IPS DF 6.9 (cell line): ENCODE measurements around the gene MTERF2.

Experiments used
- DNase-seq: peaks from one replicate; pipeline ENCODE4 v3.0.0-alpha.2; 2013; ENCODE audit warnings: low read depth, low spot score
- H3K27ac ChIP-seq: one replicate; pipeline ENCODE4 v1.5.1; 2013; ENCODE audit warnings: low read length, control low read depth
- H3K27me3 ChIP-seq: 2 replicates; pipeline ENCODE4 v1.6.1; 2013; ENCODE audit warnings: mild to moderate bottlenecking, low read length; ENCODE audit not compliant: control insufficient read depth, insufficient read depth
- H3K36me3 ChIP-seq: 2 replicates; pipeline ENCODE4 v1.6.1; 2013; ENCODE audit warnings: low read length; ENCODE audit not compliant: control insufficient read depth, insufficient read depth
- H3K4me1 ChIP-seq: 2 replicates; pipeline ENCODE4 v1.6.1; 2013; ENCODE audit warnings: low read length; ENCODE audit not compliant: control insufficient read depth, insufficient read depth
- H3K4me3 ChIP-seq: 2 replicates; pipeline ENCODE4 v1.5.1; 2013; ENCODE audit warnings: mild to moderate bottlenecking, low read length
- H3K9me3 ChIP-seq: 2 replicates; pipeline ENCODE4 v1.6.1; 2013; ENCODE audit warnings: low read length, inconsistent platforms; ENCODE audit not compliant: control insufficient read depth, insufficient read depth
- WGBS: extraction: QIAGEN DNeasy Blood & Tissue Kit; methylation state at CpG from one replicate; pipeline ENCODE4 v1.1.7; 2013; ENCODE audit warnings: mixed read lengths, missing lambda C conversion rate; ENCODE audit not compliant: insufficient read length, insufficient coverage; 5-methylcytosine and 5-hydroxymethylcytosine counted together

The MTERF2 gene

GRCh38 chr12:106994579-106995220 lies 7.8 kb upstream of the MTERF2 start:
- Histone ChIP-seq H3K9me3 (no peaks in the 10 kb centered on the region), H3K4me3 (no peak overlapping the region), H3K27me3 (no peaks in the 10 kb centered on the region), H3K27ac (no peak overlapping the region), H3K36me3 (no peaks in the 10 kb centered on the region), H3K4me1 (no peaks in the 10 kb centered on the region)
- WGBS, result no CpG with 5 or more reads among the region's 2 CpGs
- DNase-seq, result no peak

DNA sequence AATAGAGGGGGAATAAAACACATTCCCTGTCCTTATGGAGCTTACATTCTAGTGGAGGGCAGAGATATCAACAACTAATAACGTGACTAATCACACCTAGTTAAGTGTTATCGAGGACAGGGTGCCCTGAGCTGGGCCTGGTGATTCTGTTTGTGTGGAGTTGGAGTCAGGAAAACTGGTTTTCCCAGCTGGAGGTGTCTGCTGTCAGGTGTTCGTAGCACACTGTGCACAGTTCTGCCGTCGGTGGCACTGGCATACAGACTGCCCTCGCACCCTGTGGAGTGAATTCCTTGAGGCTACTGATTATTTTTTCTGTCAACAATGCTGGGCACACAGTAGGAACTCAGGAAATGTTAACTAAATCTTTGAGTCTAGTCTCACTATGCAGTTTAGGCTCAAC lies 900 bp upstream of the MTERF2 start:
- WGBS, result no CpG with 5 or more reads among the region's 6 CpGs
- peaks cover 3% of the 10 kb centered on the region; the same call in 1 of the 2 replicates for H3K4me1 ChIP-seq
- H3K9me3 ChIP-seq, result no peaks in the 10 kb centered on the region
- DNase-seq, result no peak
- no peak overlapping the region for H3K27ac ChIP-seq
- H3K27me3 ChIP-seq, result no peaks in the 10 kb centered on the region
- H3K36me3 ChIP-seq, result no peaks in the 10 kb centered on the region
- H3K4me3 ChIP-seq, result no peak overlapping the region

DNA sequence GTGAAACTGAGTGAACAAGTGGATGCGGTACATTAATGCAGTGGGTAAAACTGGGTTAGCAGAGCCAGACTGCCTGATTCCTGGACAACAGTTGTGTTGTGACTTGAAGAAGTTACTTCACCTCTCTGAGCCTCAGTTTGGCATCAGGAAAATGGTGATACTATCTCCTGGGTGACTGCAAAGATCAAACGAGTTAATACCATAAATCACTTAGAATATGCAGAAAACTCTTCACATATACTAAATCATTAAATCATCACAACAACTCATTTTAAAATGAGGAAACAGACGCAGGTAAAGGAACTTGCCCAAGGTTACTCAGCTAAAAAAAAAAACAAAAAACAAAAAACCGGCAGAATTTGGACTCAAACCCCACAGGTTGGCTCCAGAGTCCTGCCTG lies 811 bp downstream of the MTERF2 start:
- Histone ChIP-seq H3K4me1 (peaks cover 3% of the 10 kb centered on the region; the same call in 1 of the 2 replicates), H3K27ac (no peak overlapping the region), H3K9me3 (no peaks in the 10 kb centered on the region), H3K4me3 (peak overlapping the region; percentile 75; the same call in 1 of the 2 replicates), H3K27me3 (no peaks in the 10 kb centered on the region), H3K36me3 (no peaks in the 10 kb centered on the region)
- DNase-seq, result no peak
- 100% methylated on average over 1 of the region's 4 CpGs for WGBS

- no CpG with 5 or more reads among the region's 5 CpGs for WGBS
- H3K27ac ChIP-seq, result no peak overlapping the region
Observed at GRCh38 chr12:106985479-106985878, 1.5 kb downstream of the MTERF2 start.

DNA sequence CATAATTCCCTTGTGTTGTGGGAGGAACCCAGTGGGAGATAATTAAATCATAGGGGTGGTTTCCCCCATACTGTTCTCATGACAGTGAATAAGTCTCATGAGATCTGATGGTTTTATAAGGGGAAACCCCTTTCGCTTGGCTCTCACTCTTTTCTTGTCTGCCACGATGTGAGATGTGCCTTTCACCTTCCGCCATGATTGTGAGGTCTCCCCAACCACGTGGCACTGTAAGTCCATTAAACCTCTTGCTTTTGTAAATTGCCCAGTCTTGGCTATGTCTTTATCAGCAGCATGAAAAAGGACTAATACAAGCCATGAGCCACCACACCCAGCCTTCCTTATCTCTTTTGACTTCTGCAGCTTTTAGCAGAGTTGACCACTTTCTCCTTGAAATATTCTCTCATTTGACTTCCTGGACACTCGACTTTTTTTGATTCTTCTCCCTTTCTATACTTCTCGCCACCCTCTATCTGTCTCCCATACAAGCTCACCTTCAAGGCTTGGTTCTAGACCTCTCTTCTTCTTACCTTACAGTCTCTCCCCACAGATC lies 2.3 kb downstream of the MTERF2 start:
- Histone ChIP-seq H3K4me1 (peaks cover 3% of the 10 kb centered on the region; the same call in 1 of the 2 replicates), H3K27ac (no peak overlapping the region), H3K36me3 (no peaks in the 10 kb centered on the region), H3K4me3 (no peak overlapping the region), H3K27me3 (no peaks in the 10 kb centered on the region), H3K9me3 (no peaks in the 10 kb centered on the region)
- no peak for DNase-seq
- WGBS, result no CpG with 5 or more reads among the region's 6 CpGs

More at GRCh38 chr12:106985479-106985878, 1.5 kb downstream of the MTERF2 start:
- Histone ChIP-seq H3K27me3 (no peaks in the 10 kb centered on the region), H3K4me1 (peaks cover 3% of the 10 kb centered on the region; the same call in 1 of the 2 replicates), H3K9me3 (no peaks in the 10 kb centered on the region), H3K36me3 (no peaks in the 10 kb centered on the region), H3K4me3 (no peak overlapping the region)
- no peak for DNase-seq

- Histone ChIP-seq H3K27me3 (no peaks in the 10 kb centered on the region), H3K9me3 (no peaks in the 10 kb centered on the region), H3K36me3 (no peaks in the 10 kb centered on the region), H3K4me3 (no peak overlapping the region), H3K4me1 (peaks cover 1% of the 10 kb centered on the region; the same call in 1 of the 2 replicates), H3K27ac (no peak overlapping the region)
- WGBS, result no CpG with 5 or more reads among the region's 1 CpG
- no peak for DNase-seq
Observed at GRCh38 chr12:106982229-106982628, 4.7 kb downstream of the MTERF2 start.

- no peaks in the 10 kb centered on the region for H3K9me3 ChIP-seq
- H3K4me1 ChIP-seq, result peaks cover 1% of the 10 kb centered on the region; the same call in 1 of the 2 replicates
- no peak for DNase-seq
- WGBS, result no CpG with 5 or more reads among the region's 3 CpGs
- H3K27ac ChIP-seq, result no peak overlapping the region
- no peak overlapping the region for H3K4me3 ChIP-seq
- H3K27me3 ChIP-seq, result no peaks in the 10 kb centered on the region
- H3K36me3 ChIP-seq, result no peaks in the 10 kb centered on the region
Observed at GRCh38 chr12:106981788-106982187, 5.2 kb downstream of the MTERF2 start.

DNA sequence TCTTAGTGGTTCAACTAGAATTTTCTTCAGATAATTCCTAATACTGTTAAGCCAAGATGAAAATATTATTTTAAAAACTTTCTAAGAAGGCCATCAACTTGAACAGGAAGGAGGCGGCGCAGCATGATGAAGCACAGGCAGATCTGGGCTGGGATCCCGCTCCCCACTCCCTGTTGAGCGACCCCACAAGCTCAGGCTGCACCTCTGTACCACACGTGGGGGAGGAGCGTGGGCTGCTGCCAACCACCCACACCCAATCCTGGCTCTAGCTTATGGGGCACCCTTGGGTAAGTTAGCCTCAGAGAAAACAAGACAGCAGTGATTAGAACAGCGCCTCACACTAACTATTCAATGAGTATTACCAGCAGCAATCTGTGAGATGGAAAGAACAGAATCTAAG lies 6.0 kb downstream of the MTERF2 start:
- no peaks in the 10 kb centered on the region; the same call in 1 of the 2 replicates for H3K4me1 ChIP-seq
- no CpG with 5 or more reads among the region's 7 CpGs for whole genome bisulfite sequencing
- no peak for DNase-seq

DNA sequence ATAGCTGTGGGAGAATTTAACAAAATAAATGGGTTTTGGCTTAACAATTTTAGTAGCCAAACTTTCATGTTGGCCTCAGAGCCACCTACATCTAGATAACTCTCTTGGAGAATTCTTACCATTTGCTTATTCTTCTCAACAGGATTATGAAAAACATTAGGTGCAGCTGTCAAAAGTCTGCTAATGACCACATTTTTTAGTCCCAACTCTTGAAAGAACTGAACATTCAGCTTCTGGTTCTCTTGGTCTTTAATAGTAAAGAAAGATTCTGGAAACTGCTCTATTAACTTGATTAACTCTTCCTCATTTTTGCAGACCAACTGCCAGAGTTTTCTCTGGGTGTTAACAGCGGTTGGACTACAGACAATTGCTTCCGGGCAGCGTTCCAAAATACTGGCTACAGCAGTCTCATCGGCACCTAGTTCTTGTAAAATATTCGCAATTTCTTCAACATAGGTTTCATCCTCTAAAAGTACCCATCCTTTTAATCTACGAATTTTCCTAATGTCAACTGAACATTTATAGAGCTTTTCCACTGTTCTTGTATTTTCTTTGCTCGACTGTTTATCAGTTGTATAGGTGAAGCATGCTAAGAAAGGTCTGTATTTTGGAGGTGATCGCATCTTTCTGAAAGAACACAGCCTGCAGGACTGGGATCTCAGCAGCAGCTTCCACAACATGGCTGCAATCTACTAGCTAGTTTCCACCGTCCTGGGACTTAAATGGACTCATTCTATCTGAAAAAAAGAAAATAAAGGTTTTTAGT lies 8.7 kb downstream of the MTERF2 start:
- DNase-seq, result no peak

More for the DNA sequence above, 6.0 kb downstream of the MTERF2 start:
- Histone ChIP-seq H3K36me3 (no peaks in the 10 kb centered on the region), H3K9me3 (no peaks in the 10 kb centered on the region), H3K4me3 (no peak overlapping the region), H3K27me3 (no peaks in the 10 kb centered on the region), H3K27ac (no peak overlapping the region)

GRCh38 chr12:106976668-106977067 lies 10.3 kb downstream of the MTERF2 start:
- Histone ChIP-seq H3K36me3 (no peaks in the 10 kb centered on the region), H3K4me1 (no peaks in the 10 kb centered on the region), H3K27ac (no peak overlapping the region), H3K27me3 (no peaks in the 10 kb centered on the region), H3K9me3 (no peaks in the 10 kb centered on the region), H3K4me3 (no peak overlapping the region)
- WGBS, result no CpG with 5 or more reads among the region's 1 CpG
- no peak for DNase-seq

More for the DNA sequence above, 8.7 kb downstream of the MTERF2 start:
- Histone ChIP-seq H3K27me3 (no peaks in the 10 kb centered on the region), H3K27ac (no peak overlapping the region), H3K36me3 (no peaks in the 10 kb centered on the region), H3K4me1 (no peaks in the 10 kb centered on the region), H3K4me3 (no peak overlapping the region), H3K9me3 (no peaks in the 10 kb centered on the region)
- no CpG with 5 or more reads among the region's 9 CpGs for WGBS
